ENCODE data around the gene SSX4B.

- TF ChIP-seq TAF1 (IDR thresholded peaks at IDR 0.05; ENCODE audit: borderline replicate concordance, low read depth, low read length) (no peak), POLR2A (IDR thresholded peaks at IDR 0.05; ENCODE audit: low read depth, low read length) (no peak), POLR2AphosphoS5 (IDR thresholded peaks at IDR 0.05; ENCODE audit: low read depth, low read length) (no peak)
Observed at GRCh38 chrX:48451708-48452107, 39.9 kb upstream of the SSX4B start.
